ENCODE measurements around the gene SYT1. TPM values are rescaled to one million over a fixed set of nuclear protein-coding genes. Genes with fewer than 3 reads are reported as not detected.

Gene SYT1
- total RNA-seq, 2 donors from 2014 or later = 6.1 to 11.5 TPM

DNA sequence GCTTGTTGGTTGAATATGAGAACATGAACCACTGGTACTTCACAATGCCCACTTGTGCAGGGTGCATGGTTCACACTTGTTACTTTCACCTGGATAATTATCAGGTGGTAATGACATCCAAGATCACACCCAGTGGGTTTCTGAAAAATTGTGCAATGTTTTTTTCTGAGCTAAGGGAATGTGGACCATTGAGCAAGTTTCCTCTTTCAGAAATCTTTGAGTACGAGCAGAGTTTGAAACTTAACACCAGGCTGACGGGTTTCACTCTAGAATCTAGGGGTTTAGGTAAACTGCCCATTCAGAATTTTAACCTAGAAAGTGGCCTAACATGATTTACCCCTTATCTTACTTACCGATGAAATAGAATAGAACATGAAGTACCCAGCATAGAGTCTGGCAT is 436.6 kb downstream of the SYT1 start:
- Histone ChIP-seq H3K9me3 (no peaks in the 10 kb centered on the region), H3K4me3 (no peak overlapping the region), H3K36me3 (no peaks in the 10 kb centered on the region), H3K27ac (no peak overlapping the region), H3K4me1 (replicated peaks) (no peaks in the 10 kb centered on the region), H3K27me3 (replicated peaks; ENCODE audit: insufficient read depth) (no peaks in the 10 kb centered on the region)
- TF ChIP-seq POLR2A (IDR thresholded peaks at IDR 0.05) = no peak
- TF ChIP-seq, protein P1, sequence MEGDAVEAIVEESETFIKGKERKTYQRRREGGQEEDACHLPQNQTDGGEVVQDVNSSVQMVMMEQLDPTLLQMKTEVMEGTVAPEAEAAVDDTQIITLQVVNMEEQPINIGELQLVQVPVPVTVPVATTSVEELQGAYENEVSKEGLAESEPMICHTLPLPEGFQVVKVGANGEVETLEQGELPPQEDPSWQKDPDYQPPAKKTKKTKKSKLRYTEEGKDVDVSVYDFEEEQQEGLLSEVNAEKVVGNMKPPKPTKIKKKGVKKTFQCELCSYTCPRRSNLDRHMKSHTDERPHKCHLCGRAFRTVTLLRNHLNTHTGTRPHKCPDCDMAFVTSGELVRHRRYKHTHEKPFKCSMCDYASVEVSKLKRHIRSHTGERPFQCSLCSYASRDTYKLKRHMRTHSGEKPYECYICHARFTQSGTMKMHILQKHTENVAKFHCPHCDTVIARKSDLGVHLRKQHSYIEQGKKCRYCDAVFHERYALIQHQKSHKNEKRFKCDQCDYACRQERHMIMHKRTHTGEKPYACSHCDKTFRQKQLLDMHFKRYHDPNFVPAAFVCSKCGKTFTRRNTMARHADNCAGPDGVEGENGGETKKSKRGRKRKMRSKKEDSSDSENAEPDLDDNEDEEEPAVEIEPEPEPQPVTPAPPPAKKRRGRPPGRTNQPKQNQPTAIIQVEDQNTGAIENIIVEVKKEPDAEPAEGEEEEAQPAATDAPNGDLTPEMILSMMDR (IDR thresholded peaks at IDR 0.05) = no peak
- no peak for TF ChIP-seq POLR2AphosphoS5 (IDR thresholded peaks at IDR 0.05)
- intact Hi-C loops (cut with DNase I) = no loop called here
- DNase-seq (ENCODE audit: low spot score) = no peak
- WGBS = 80% methylated on average over 3 of the region's 3 CpGs

DNA sequence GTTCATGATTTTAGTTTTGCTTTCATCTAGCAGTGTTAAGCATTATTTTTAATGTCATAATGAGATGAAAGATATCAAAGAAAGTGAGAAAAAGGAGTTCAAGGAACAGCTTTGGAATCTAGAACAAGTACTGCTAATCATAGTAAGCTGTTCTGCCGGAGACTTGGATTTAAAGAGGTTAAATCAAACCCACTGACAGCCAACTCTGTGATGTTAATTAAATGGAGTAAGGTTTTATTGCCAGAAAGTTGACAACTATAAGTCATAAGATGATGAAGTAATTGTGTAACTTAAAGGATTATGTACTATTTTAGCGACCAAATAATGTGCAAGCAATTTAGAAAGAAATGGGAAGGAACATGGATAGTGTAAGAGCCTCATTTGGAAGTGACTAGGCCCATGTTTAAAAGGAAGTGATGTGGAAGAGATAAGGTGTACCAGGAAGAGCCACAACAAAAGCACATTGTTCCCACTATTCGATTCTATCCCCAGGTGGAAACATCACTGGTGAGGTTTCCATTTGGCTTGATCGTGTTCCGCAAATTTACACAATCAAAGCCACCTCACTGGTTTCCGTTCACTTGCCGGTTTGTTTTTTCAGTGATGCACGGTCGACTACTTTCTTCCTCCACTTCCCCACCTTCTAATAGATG is 437.7 kb downstream of the SYT1 start:
- DNase-seq (ENCODE audit: low spot score) = no peak
- Histone ChIP-seq H3K4me1 (replicated peaks) (no peaks in the 10 kb centered on the region), H3K36me3 (no peaks in the 10 kb centered on the region), H3K9me3 (no peaks in the 10 kb centered on the region), H3K27me3 (replicated peaks; ENCODE audit: insufficient read depth) (no peaks in the 10 kb centered on the region), H3K27ac (no peak overlapping the region), H3K4me3 (no peak overlapping the region)
- intact Hi-C loops (cut with DNase I) = no loop called here
- 65% methylated on average over 9 of the region's 9 CpGs for WGBS
- TF ChIP-seq, protein P1 (IDR thresholded peaks at IDR 0.05) = no peak
- TF ChIP-seq POLR2A (IDR thresholded peaks at IDR 0.05) (no peak), POLR2AphosphoS5 (IDR thresholded peaks at IDR 0.05) (no peak)

DNA sequence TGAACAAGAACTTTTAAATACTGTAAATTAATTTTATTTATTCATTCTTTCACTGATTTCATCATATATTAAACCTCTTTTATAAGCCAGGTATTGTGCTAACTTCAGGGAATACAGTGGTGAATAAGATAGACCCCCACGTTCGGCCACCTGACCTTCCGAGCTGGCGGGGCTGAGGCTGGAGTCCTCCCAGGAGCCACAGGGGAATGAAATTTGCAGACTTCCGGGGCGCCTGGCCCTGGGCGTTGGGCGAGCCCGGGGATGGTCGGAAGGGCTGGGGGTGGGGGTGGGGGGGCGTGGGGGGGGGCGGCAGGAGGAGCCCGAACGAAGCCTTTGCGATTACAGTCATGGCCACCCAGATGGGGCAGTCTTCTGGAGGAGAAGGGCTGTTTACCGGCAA is 442.8 kb downstream of the SYT1 start:
- DNase-seq (ENCODE audit: low spot score) = no peak
- WGBS = 89% methylated on average over 16 of the region's 16 CpGs
- Histone ChIP-seq H3K4me3 (no peak overlapping the region), H3K27me3 (replicated peaks; ENCODE audit: insufficient read depth) (no peaks in the 10 kb centered on the region), H3K27ac (no peak overlapping the region), H3K36me3 (no peaks in the 10 kb centered on the region), H3K9me3 (no peaks in the 10 kb centered on the region), H3K4me1 (replicated peaks) (no peaks in the 10 kb centered on the region)
- TF ChIP-seq, protein P1 (IDR thresholded peaks at IDR 0.05) = no peak
- no peak for TF ChIP-seq POLR2A (IDR thresholded peaks at IDR 0.05)
- TF ChIP-seq POLR2AphosphoS5 (IDR thresholded peaks at IDR 0.05) = no peak
- intact Hi-C loops (cut with DNase I) = no loop called here

DNA sequence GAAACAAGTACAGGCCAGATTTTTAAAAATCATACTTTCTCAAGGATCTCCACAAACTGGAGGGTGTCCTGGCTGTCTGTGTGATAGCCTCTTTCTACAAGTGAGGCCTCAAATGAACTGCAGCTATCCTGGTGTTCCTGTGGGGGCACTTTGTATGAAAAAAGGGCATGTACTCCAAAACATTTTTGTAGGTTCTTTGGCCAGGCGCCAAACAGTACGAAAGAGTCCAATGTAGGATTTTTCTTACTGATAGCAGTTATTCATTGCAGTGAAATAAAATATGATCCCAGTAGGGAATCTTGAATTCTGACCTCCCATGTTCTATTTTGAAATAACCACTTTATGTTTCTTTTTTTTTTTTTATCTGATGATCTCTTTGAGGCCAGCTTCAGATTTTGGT is 444.5 kb downstream of the SYT1 start:
- Histone ChIP-seq H3K9me3 (no peaks in the 10 kb centered on the region), H3K36me3 (no peaks in the 10 kb centered on the region), H3K4me1 (replicated peaks) (no peaks in the 10 kb centered on the region), H3K27ac (no peak overlapping the region), H3K27me3 (replicated peaks; ENCODE audit: insufficient read depth) (no peaks in the 10 kb centered on the region), H3K4me3 (no peak overlapping the region)
- TF ChIP-seq, protein P1 (IDR thresholded peaks at IDR 0.05) = no peak
- TF ChIP-seq POLR2A (IDR thresholded peaks at IDR 0.05) (no peak), POLR2AphosphoS5 (IDR thresholded peaks at IDR 0.05) (no peak)
- WGBS = 56% methylated on average over 2 of the region's 2 CpGs
- intact Hi-C loops (cut with DNase I) = no loop called here
- no peak for DNase-seq (ENCODE audit: low spot score)

- no peaks in the 10 kb centered on the region for H3K27me3 ChIP-seq (replicated peaks; ENCODE audit: insufficient read depth)
- intact Hi-C loops (cut with DNase I) = no loop called here
- no peaks in the 10 kb centered on the region for H3K9me3 ChIP-seq
- TF ChIP-seq POLR2A (IDR thresholded peaks at IDR 0.05) = no peak
- TF ChIP-seq, protein P1 (IDR thresholded peaks at IDR 0.05) = no peak
- WGBS = 54% methylated on average over 10 of the region's 10 CpGs
- no peaks in the 10 kb centered on the region for H3K4me1 ChIP-seq (replicated peaks)
- no peaks in the 10 kb centered on the region for H3K36me3 ChIP-seq
- no peak overlapping the region for H3K4me3 ChIP-seq
- no peak overlapping the region for H3K27ac ChIP-seq
- no peak for DNase-seq (ENCODE audit: low spot score)
Measured at GRCh38 chr12:79317179-79317847, 452.7 kb downstream of the SYT1 start.

Data from prostate gland (tissue), 2 donors.